GM10266 (cell line): Measurements from ENCODE around the gene TPSAB1.

Source experiments
- DNase-seq: peaks from one replicate; pipeline ENCODE4 v3.0.0; 2012; ENCODE audit errors: extremely low spot score
- TF ChIP-seq, protein P1 (sequence below): IDR thresholded peaks from 2 replicates; pipeline ENCODE4 v1.5.1; 2012; ENCODE audit warnings: mild to moderate bottlenecking, low read depth; ENCODE audit not compliant: control insufficient read depth, insufficient read depth; ENCODE audit errors: missing control alignments

Gene TPSAB1

DNA sequence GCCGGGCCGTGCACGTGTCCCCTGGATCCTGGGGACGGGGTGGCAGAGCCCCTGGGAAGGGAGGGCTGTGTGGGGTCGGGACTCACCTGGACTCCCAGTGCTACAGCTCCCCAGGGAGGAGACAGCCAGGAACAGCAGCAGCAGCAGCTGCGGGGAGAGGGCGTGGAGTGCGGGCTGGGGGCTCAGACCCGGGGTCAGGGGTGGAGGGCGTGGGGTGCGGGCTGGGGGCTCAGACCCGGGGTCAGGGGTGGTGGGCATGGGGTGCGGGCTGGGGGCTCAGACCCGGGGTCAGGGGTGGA, 36.0 kb downstream of the TPSAB1 start:
- no peak for DNase-seq
- TF ChIP-seq, protein P1, sequence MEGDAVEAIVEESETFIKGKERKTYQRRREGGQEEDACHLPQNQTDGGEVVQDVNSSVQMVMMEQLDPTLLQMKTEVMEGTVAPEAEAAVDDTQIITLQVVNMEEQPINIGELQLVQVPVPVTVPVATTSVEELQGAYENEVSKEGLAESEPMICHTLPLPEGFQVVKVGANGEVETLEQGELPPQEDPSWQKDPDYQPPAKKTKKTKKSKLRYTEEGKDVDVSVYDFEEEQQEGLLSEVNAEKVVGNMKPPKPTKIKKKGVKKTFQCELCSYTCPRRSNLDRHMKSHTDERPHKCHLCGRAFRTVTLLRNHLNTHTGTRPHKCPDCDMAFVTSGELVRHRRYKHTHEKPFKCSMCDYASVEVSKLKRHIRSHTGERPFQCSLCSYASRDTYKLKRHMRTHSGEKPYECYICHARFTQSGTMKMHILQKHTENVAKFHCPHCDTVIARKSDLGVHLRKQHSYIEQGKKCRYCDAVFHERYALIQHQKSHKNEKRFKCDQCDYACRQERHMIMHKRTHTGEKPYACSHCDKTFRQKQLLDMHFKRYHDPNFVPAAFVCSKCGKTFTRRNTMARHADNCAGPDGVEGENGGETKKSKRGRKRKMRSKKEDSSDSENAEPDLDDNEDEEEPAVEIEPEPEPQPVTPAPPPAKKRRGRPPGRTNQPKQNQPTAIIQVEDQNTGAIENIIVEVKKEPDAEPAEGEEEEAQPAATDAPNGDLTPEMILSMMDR, result no peak

DNA sequence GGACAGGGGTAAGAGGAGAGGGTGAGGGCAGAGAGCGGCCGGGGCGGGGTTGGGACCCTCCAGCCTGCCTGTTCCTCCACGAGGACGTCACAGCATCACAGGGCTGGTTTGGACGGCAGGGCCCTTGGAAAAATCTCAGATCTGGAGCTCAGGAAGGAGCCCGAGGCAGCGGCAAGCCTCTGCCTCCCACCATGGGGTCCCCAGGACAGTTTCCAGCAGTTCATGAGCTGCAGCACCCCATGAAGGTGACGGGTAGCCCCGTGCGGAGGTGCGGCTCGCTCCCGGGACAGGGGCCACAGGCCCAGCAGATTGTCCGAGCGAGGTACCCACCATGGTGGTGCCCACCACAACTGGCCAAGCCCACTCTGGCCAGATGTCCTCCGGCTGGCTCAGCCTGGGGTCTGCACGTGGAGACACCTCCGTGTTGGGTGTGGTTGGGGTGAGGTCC, 36.7 kb downstream of the TPSAB1 start:
- DNase-seq, result no peak
- TF ChIP-seq, protein P1, result no peak

DNA sequence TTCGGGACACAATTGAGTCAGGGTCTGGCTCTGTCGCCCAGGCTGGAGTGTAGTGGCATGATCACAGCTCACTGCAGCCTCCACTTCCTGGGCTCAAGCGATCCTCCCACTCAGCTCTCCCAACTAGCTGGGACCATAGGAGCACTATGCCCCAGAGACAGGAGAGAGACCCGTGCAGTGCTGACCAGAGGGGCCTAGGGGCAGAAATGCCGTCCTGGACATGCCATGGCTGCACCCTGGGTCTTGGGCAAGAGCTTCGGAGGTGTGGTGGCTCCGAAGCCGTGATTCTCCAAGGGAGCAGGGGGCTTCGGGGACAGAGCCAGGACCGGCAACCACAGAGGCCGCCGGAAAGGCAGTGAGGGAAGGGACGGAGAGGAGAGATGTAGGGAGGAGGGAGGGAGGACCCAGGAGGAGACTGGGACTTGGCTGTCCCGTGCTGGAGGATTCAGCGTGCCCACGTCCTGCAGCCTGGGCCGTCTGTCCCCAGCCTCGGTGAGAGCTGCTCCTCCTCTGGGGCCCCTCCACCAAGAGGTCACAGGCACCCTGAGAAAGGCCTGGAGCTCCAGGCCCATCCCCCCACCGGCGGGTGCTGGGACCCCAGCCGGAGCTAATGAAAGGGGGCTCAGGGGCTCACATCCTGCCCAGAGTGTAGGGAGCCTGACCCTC, 37.2 kb downstream of the TPSAB1 start:
- TF ChIP-seq, protein P1, result no peak
- no peak for DNase-seq

DNA sequence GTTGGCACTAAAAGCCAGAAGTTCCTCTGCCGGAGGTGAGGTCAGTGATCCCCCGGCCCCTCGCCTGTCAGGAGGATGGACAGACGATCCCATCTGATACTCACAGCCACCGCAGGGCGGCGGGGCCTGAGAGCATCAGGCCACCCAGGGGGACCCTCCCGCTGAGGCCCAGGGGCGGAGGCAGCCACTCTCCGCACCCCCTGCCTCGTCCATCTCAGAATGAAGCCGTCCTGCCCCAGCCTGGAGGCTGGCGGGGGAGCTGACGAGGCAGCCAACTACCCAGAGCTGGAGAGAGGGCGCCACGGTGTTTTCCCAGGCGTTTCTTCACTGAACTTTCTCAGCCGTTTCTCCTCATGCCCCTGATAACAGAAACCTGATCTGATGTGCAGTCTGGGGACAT, 38.0 kb downstream of the TPSAB1 start:
- TF ChIP-seq, protein P1, result no peak
- DNase-seq, result no peak

DNA sequence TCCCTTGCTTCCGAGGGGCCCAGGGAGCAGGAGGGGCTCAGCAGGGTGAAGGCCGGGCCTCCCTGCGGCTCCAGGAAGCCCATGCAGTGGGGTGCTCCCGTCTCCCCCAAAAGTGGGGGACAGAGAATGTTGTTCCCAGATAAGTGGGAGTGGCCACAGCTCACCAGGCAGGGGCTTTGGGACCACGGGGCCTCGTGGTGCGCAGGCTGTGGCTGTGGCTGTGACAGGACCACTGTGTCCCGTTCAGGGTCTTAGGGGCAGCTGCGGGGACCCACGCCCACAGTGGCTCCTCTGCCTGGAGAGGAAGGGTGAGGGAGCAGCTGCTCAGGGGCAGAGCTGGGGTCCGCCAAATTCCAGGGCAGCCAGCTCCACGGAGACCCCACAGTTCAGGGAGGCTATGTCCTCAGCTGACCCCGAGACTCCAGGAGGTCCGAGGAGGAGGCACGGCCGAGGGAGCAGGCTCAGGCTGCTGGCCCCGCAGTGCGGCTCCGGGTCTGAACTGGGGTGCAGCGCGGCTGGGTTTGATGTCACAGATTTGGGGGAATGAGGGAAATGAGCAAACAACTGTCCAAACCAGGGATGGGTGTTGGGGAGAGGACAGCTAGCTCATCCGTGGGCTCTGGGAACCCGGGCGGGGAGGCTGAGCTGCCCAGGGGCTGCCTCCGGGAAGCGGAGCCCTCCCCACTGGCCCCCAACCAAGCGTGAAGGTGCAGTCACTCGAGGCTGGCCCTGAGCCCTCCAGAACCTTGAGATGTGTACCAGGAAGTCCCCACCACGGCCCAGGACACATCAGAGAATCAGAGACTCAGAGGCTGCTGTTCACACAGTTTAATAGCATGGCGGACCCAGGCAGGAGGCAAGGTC, 38.8 kb downstream of the TPSAB1 start:
- TF ChIP-seq, protein P1, result no peak
- DNase-seq, result no peak

DNA sequence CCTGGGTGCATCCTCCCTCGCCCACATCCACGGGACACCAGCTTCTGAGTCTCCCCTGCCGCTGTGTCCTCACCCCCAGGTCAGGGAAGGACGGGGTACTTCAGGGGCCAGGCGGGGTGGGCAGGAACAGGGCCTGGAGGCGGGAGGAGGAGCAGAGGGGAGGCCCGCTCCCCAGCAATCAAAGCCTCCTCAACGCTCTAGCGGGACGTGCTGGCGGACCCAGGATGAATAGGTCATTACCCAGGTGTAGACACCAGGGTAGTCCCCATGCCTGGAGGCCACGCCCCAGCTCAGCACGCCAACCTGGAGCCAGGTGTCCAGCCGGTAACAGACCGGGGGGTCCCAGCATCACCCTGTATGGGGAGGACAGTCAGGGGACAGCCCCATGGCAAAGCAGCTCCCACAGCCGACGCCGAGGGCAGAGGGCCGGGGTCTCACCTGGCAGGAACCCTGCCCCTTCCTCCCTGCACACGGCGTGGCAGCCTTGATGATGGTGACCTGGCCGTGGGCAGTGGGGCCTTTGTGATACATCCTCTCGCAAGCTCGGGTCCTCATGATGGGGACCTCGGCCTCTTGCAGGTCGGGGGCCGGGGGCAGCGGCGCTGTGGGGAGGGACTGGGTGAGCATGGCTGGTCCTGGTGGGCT, 39.6 kb downstream of the TPSAB1 start:
- DNase-seq, result no peak
- TF ChIP-seq, protein P1, result no peak
